ENCODE results near the gene HIRIP3.

DNA sequence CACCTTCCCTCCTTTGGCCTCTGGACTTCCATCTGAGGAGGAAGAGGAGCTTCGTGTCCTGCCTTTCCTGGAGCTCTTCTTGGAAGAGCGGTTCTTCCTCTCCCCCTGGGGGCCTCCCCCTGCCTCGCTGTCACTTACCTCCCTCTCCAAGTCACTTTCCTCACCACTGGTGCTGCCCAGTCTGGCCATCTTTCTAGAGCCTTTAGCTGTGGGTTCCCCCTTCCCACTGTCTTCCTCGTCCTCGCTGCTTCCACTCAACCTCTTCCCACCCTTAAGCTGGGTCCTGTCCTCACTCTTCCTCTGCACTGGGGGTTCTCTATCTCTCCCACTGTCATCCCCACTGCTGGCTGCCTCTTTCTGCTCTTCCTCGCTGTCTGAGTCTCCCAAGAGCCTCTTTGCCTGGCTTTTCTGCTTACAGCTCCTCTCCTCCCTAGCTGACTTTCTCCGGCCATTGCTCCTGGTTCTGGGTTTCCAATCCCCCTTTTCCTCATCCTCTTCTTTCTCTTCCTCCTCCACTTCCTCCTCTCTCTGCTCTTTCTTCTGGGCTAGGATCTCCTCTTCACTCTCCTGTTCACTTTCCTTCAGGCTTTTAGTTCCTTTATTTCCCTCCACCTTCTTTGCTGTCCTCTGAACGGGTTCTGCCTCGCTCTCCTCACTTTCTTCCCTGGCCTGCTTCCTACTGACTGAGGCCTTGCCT is 1.4 kb downstream of the HIRIP3 start:
- TF ChIP-seq, protein P1, sequence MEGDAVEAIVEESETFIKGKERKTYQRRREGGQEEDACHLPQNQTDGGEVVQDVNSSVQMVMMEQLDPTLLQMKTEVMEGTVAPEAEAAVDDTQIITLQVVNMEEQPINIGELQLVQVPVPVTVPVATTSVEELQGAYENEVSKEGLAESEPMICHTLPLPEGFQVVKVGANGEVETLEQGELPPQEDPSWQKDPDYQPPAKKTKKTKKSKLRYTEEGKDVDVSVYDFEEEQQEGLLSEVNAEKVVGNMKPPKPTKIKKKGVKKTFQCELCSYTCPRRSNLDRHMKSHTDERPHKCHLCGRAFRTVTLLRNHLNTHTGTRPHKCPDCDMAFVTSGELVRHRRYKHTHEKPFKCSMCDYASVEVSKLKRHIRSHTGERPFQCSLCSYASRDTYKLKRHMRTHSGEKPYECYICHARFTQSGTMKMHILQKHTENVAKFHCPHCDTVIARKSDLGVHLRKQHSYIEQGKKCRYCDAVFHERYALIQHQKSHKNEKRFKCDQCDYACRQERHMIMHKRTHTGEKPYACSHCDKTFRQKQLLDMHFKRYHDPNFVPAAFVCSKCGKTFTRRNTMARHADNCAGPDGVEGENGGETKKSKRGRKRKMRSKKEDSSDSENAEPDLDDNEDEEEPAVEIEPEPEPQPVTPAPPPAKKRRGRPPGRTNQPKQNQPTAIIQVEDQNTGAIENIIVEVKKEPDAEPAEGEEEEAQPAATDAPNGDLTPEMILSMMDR (IDR thresholded peaks at IDR 0.05): no peak
- TF ChIP-seq GABPA (IDR thresholded peaks at IDR 0.05; ENCODE audit: low read depth): no peak
- no peak for TF ChIP-seq JUND (IDR thresholded peaks at IDR 0.05)
- TF ChIP-seq SIN3A (IDR thresholded peaks at IDR 0.05; ENCODE audit: borderline replicate concordance, low read depth, low read length): no peak
- TF ChIP-seq RAD21 (IDR thresholded peaks at IDR 0.05; ENCODE audit: low read length): no peak
- TF ChIP-seq POLR2AphosphoS5 (IDR thresholded peaks at IDR 0.05; ENCODE audit: low read depth, low read length): no peak
- no peak for TF ChIP-seq RFX5 (IDR thresholded peaks at IDR 0.05; ENCODE audit: low read length)
- no peak for TF ChIP-seq EZH2phosphoT487 (IDR thresholded peaks at IDR 0.05; ENCODE audit: borderline replicate concordance, low read depth)
- TF ChIP-seq, protein P2, sequence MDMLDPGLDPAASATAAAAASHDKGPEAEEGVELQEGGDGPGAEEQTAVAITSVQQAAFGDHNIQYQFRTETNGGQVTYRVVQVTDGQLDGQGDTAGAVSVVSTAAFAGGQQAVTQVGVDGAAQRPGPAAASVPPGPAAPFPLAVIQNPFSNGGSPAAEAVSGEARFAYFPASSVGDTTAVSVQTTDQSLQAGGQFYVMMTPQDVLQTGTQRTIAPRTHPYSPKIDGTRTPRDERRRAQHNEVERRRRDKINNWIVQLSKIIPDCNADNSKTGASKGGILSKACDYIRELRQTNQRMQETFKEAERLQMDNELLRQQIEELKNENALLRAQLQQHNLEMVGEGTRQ (IDR thresholded peaks at IDR 0.05; ENCODE audit: borderline replicate concordance, low read depth, low read length): no peak
- TF ChIP-seq EP300 (IDR thresholded peaks at IDR 0.05; ENCODE audit: borderline replicate concordance in 1 of 2, low read depth in 1 of 2, low read length in 1 of 2): no peak
